Cardiac septum (tissue), 1 donor: ENCODE results near the gene MED9. TPM values are rescaled to one million over a fixed set of nuclear protein-coding genes. Genes with fewer than 3 reads are reported as not detected.

ENCODE experiments used
- DNase-seq: peaks from one replicate; pipeline ENCODE4 v3.0.0-alpha.2; 2020; ENCODE audit warnings: low spot score
- intact Hi-C: fragments of 100-400 bp; cut with DNase I; formaldehyde crosslinking; loops from one replicate; pipeline ENCODE4 v1.14.0; 2022
- total RNA-seq: library from RNA; stranded (reverse); fragmentation: NEBNext Ultra II Directional; extraction: Animal tissue kit (Norgen Biotek cat#: 25700); gene quantifications from one replicate; pipeline ENCODE4 v1.2.1, GENCODE V29; 2021
- donor health status: DM: no; HTN: no; CAD: no.

The MED9 gene
- total RNA-seq, 1 donor from 2014 or later, result 30.5 TPM

DNA sequence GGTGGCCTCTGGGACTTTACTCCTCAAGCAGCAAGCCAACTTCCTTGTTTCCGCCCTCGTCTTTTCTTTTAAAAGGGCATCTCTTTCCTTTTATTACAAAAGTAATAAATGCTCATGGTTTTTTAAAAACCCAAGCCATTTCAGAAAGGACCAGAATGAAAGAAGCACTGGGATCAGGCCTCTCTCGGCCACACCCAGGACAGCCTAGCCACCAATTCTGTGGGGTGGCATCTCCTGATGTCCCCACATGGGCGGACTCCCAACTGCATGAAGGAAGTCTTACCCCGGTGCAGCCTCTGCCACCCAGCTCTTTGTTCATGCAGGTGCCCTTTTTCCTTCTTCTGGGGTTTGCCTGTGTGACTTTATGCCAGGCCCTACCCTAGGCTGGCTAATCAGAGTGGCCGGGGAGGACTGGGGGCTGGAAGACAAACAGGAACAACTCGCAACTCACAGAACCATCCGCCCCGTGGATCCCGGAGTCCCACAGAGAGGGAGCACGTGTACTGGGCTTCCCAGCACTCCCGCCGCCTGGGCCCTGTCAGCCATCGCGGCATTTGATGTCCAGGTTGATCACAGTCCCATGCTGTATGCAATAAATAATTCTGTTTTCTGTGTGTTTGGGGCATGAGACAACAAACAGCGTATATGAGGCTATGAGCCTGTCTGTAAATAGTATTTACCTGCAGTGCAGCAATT lies 22.0 kb downstream of the MED9 start:
- intact Hi-C loops, result loop anchor here (5.0 kb wide), 5 partner anchors 54 to 146 kb away; no protein-coding TSS in a partner anchor
- DNase-seq, result peak; percentile 63

DNA sequence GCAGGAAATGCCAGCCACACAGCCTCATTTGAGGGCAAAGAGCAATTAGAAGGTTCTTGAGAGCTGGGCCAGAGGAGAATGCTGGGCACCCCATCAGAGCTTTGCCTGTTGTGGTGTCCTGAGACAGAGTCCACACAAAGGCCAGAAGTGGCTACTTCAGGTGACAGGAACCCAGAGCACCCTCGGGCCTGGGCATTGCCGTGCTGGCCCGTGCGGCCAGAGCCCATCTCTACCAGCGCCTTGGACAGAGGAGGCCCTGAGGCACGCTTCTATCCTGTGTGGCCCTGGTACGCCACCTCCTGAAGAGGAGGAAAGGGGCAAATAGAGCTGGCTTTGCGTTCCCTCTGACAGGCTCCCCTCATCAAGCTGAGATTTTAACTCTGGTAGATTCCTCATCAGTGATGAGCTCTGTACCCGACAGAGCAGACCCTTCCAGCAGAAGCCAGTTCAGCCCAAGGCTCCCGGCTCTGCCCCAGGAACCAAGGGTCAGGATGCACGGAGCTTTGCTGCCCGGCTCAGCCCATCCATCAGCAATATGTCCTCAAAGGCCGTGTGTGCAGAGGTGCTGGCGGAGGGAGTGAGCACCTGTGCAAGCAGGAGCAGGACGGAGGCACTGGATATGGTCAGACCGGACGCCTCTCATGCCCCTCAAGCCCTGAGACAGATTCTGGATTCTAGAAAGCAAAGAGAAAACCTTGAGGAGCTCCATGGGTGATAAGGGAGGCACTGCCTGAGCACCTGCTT lies 22.8 kb downstream of the MED9 start:
- intact Hi-C loops, result loop anchor here (5.0 kb wide), 5 partner anchors 53 to 147 kb away; no protein-coding TSS in a partner anchor
- DNase-seq, result peak; percentile 66

DNA sequence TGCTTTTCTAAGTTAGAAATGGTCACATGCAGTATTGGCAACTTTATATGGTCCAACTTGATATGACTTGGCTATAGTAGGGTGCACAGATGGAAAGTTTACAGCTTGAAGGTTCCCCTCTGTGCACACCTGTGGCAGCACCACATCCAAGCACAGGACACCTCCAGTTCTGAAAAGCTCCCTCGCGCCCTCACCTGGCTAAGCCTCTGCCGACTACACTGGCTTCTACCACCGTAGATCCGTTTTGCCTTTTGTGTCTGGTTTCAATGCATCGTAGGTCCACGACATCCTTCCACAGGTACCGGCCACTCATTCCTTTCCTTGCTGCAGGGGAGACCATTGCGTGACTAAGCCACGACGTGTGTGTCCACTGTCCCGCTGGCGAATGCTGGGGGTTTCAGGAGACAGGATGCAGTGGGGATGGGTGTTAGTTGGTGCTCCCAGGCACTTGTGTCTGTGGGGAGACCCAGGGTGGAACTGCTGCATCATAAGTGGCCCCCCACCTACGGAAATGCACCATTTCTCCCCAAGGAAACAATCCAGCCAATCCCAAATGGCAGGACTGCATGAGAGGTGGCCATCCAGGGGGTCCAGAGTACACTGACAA lies 24.3 kb downstream of the MED9 start:
- intact Hi-C loops, result no loop called here
- no peak for DNase-seq

DNA sequence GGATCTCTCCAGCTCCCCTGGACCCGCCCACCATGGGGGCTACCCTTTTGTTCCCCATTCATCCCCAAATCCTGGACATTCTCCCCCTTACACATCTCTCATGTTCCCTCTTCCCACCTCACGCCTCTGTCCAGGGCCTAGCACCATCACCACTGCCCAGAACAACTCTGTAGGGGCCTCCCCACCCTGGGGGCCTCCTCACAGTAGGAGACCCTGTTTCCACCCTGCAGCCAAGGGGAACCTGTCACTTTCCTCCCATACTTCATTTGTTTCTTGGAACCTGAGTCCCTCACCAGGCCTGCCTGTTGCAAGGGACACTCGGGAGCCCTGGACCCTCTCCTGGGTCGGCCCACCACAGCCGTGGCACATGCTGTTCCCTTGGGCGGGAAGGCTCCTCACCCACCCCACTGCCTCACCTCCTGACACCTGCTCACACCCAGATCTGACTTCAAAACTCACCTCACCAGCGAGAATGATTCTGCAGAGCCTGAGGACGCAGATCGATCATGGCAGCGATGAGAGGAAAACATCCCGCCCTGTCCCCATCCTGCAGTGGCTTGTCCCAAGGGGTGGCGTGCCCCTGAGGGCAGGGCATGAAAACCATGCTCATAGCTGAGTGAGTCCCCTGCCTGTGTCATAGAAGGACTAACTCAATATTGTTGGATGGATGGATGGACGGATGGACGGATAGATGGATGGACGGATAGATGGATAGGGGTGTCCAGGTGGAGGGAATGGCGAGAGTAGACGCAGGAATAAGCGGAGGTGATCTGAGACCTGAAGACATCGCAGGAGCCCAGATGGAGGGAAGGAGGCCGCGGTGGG lies 26.2 kb downstream of the MED9 start:
- no peak for DNase-seq

DNA sequence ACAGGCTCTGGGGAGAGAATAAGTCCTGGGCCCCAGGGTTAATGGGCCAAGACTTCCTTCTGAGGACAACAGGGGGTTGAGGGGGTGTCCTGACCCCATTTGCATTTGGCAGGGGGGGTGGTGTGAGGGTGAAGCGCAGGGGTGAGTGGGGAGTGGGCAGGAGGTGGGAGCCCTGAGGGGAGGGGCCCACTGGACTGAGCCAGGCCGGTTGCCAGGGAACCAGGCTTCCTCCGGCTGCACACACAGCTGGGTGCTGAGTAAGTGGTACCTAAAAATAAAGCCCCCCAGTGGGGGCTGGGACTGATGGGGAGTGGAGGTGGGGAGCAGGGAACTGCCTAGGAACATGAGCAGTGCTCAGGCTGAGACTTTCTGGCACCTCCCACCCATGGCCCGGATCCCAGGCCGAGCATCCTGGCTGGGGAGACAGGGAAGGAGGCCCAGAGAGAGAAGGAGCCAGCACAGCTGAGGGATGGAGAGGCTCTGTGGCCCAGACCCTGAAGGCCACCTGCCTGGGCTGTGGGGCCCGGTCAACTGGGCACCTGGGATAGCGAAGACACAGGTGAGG lies 26.8 kb downstream of the MED9 start:
- DNase-seq, result no peak
- intact Hi-C loops, result no loop called here

More for the DNA sequence above, 26.2 kb downstream of the MED9 start:
- intact Hi-C loops, result no loop called here

DNA sequence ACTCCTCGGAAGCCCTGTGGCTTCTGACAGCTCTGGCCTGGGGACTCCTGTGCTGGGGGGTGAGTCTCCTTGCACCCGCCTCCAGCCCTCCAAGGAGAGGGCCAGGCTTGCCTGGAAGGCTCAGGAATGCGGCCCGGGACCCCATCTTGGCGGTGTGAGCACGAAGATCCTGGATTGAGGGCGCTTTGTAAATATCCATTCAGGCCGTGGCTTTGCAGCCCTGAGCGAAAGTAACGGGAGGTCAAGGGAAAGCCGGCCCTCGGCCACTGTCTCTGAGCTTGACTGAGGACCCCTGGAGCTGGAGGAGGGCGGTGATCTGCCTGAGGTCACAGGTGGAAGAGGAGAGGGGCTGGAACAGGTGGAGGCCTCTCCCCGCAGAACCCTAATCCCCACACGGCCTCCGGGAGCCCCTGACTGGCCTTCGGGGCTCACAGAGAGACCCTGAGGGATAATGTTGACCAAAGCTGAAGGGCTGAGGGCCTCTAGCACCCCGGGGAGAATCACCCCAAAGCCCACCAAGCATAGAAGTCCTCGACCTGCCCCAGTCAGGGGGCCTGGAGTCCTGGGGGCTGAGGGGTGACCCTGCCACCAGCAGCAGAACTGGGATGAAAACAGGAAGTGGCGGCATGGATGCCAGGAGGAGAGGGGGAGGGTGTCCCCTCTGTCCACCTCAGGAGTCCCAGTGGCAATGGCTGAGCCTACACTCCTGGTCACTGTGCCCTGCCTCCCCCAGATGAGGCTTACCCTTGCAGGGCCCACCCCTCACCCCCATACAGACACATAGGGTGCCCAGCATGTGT lies 27.7 kb downstream of the MED9 start:
- DNase-seq, result no peak
- intact Hi-C loops, result no loop called here

DNA sequence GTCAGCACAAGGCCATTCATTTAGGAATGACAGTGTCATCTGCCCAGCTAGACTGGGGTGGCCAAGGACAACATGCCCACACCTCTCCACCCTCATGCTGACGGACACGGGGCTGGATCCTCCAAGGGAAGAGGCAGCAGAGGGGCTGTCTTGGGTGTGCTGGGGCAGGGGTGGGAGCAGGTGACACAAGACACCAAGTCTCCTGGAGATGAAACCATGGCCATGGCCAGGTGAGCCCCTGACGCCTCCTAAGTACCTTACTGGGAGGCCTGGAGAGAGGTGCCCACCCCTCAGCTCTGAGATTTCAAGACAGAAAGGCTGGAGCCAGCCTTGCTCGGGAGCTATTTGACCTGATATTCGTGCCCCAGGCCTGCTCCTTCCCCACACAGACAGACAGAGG lies 28.4 kb downstream of the MED9 start:
- intact Hi-C loops, result no loop called here
- DNase-seq, result no peak

DNA sequence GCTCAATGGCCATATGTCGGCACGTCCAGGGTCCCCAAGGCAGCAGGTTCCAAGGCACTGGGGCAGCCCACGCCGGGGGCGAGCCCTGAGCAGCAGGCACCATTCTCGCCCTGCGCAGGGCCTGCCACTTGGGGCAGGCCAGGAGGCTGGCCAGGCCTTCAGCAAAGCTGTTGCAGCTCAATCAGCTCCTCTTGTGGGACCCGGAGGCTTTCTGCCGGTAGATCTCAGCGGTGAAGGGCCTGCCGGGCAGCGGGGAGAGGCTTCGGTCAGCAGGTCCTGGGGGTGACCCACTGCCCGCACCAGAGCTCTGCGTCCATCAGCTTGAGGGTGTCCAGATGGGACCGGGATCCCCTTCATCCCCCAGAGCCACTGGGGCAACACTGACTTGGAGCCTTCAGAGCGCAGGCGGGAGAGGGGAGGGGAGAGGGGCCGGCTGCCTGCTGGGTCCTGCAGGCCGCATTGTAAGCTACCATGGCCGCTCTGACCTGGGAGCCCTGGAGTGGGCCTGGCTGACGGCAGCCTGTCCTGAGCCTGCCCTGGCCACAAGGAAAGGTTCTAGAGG lies 28.9 kb downstream of the MED9 start:
- intact Hi-C loops, result no loop called here
- DNase-seq, result no peak

DNA sequence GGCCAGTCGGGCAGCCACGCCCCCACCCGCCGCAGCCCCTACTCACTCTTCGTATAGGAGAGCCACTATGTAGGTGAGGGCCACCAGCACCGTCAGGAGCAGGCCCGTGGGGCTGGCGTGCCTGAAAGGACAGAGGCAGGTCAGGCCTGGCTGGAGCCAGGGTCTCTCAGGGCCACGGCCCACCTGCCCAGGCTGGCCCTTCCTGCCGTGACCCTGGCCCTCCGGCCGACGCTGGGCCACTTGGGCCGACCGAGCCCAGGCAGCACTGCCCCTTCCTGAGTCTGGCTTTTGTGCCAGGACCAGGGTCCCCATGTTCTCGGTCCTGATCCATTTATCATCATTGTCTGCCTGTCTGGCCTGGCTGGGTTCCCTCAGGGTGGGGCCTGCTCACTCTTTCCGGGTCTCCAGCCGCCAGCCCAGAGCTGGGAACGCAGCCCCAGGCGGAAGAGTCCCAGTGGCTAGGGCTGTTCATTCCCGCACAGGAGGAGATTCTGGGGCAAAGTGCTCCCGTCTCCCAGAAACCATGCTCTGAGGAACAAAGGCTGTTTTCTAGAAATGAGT lies 29.5 kb downstream of the MED9 start:
- DNase-seq, result no peak
- intact Hi-C loops, result no loop called here

DNA sequence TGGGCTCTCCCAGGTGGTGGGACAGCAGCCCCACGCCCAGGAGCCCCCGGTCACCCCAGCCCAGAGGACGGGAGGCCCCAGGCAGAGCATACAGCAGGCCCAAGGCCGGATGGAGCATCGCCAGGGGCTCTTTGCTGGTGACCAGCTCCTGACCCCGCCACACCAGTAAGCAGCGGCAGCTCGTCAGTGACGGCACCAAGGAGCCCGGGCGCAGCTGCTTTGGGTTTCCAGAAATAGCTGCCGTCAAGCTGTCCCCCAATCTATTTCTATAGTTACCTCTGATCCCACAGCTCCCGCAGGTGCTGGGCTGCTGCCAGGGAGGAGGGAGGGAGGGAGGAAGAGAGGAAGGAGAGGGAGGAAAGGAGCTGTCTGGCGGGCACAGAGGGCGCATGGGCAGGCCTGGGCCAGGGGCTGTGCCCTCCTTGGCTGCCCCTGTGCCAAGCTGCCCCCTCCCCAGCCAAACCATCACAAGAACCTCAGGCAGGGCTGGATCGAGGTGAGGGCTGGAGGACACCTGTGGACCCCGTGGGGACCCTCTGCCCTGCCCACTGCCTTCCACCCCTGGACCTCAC lies 30.2 kb downstream of the MED9 start:
- peak; percentile 86 for DNase-seq
- intact Hi-C loops, result no loop called here

DNA sequence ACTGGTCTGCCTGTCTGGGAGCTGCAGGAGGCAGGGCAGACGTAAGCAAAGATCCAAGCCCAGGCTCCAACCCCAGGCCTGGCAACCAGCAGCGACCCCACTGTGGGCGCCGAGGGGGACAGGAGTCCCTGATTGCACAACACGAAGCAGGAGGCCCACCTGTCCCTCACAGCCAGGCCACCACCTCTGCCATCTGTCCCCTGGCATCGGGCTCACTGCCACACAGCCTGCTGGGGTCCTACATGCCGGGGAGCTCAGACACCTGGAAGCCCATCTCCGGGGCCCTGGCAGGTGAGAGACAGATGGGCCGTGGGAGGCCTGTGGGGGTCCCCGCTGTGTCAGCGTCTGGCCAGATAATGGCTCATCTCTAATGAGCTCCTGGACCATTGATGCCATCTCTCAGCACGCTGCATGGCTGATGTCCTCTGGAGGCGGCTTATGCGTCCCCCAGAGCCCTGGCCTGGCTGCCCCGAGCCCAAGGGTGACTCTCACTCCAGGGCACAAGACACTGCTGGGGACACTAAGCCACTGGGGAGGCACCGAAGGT lies 30.7 kb downstream of the MED9 start:
- no peak for DNase-seq
- intact Hi-C loops, result no loop called here

DNA sequence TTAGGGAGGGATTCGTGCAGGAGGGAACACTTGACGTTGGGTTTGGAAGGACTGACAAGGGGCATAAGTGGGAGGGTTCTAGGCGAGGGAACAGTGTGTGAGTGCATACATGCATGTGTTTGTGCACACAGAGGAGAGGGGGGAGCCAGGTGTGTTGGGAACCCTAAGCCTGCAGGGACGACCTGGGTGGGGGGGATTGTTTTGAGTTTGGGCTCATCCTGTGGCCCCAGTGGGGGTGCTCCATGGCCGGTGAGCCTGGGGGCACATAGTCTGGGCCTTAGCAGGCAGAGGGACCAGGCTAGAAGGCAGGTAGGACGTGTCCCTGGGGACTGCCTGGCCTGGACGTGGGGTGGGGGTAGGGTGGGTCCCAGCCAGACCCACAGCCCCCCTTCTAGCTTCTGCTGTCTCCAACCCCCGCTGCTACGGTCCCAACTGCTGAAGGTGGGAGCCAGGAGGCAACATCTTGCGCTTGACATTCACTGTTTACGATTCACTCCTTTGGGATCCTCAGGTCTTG lies 31.3 kb downstream of the MED9 start:
- intact Hi-C loops, result no loop called here
- DNase-seq, result no peak

DNA sequence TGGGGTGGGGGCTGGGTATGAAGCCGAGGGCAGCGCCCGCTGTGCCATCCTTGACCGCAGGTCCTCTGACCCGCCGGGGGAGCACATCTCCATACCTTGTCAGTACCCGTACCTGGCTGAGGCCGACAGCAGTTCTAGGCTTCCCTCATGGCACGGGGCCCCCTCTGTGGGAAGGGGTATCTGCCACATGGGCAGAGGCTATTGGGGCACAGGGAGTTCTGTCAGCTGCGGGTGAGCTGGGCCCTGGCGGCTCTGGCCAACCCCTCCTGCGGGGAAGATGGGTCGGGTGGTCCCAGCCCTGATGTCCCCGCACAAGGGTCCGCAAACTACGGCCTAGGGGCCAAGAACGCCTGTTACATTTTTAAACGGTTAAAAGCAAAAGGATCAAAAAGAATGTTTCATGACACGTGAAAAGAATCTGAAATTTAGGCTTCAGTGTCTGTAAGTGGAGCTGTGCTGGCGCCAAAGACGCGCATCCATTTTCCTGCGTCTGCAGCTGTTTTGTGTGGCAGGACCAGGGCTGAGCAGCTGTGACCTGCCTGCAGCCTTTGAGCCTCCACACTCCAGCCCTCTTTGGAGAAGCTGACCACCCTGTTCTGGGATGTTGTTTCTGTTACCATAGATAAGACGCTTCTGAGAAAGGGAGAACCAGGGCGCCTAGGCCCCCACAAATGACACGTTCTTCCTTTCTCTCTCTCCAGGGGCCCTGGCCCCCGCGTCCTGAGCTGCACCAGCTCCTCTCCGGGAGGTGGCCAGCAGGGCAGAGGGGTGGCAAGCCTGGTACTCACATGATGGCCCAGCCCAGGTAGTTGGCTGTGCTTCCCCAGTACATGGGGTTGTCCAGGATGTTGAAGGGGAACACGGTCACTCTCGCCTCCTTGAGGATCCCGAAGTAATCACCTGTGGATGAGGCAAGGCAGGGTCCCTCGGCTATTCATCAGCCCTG lies 32.1 kb downstream of the MED9 start:
- intact Hi-C loops, result no loop called here
- peak; percentile 65 for DNase-seq

DNA sequence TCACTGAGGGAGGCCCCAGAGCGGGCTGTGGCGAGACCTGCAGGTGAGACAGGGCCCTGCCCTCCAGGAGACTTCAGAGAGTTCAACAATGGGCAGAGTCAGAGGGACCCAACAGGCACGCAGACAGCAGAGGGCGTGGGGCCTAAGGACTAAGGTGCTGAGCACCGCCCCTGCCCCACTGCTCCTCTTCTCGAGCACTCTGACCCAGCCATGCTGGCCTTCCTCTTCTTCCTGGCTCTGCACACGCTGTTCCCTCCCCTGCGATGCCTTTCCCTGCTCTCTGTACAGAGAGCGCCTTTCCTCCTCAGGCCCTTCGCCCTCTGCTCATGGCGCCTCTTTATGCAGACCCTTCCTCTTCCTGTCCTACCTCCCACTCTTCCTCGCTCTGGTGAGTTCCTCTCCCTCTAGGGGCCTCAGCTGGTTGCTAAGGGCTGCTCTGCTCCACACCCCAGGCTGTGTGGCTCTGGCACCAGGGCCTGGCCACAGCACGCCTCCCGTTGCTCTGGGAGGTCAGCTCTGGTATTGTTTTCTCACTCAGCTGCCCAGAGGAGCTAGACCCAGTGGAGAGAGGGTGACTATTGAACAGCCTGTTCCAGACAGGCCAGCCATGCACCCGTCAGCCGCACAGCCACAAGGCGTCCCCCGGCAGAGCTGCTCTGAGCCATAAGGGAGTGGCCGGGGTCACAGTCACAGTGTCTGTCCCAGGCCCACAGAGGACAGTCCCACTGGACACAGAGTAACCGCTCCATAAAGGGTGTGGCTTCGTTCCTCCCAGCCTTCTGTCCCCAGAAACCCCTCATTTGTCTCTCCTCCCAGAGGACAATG lies 33.0 kb downstream of the MED9 start:
- DNase-seq, result peak; percentile 70
- intact Hi-C loops, result no loop called here
